Astrocyte (in vitro differentiated cells and primary cell): Measurements from ENCODE around the gene TOM1L2. TPM values are rescaled to one million over a fixed set of nuclear protein-coding genes. Genes with fewer than 3 reads are reported as not detected.

Source experiments
- DNase-seq: peaks from one replicate; pipeline ENCODE4 v3.0.0-alpha.2; 2010; ENCODE audit warnings: low read depth
- FAIRE-seq: peaks from 2 replicates; lab custom pipeline; 2011; peaks lifted over from hg19 to GRCh38; lab: Jason Lieb, UNC
- H2AFZ ChIP-seq: 2 replicates; pipeline ENCODE4 v1.6.0; 2012; ENCODE audit warnings: low read depth, low read length, inconsistent platforms
- H3K27ac ChIP-seq: 2 replicates; pipeline ENCODE4 v1.5.1; 2011; ENCODE audit warnings: low read depth, low read length, inconsistent platforms
- H3K27me3 ChIP-seq: 2 replicates; pipeline ENCODE4 v1.6.0; 2011; ENCODE audit warnings: low read length, inconsistent platforms; ENCODE audit not compliant: insufficient read depth
- H3K36me3 ChIP-seq: 2 replicates; pipeline ENCODE4 v1.5.1; 2011; ENCODE audit warnings: low read length, inconsistent platforms; ENCODE audit not compliant: insufficient read depth
- H3K4me1 ChIP-seq: 2 replicates; pipeline ENCODE4 v1.5.1; 2011; ENCODE audit warnings: low read length, inconsistent platforms; ENCODE audit not compliant: insufficient read depth
- H3K4me2 ChIP-seq: 2 replicates; pipeline ENCODE4 v1.6.0; 2012; ENCODE audit warnings: low read length, inconsistent platforms
- H3K4me3 ChIP-seq: 2 replicates; pipeline ENCODE4 v1.5.1; 2011; ENCODE audit warnings: low read depth, mild to moderate bottlenecking, low read length, inconsistent platforms; ENCODE audit not compliant: insufficient read depth
- H3K79me2 ChIP-seq: 2 replicates; pipeline ENCODE4 v1.6.0; 2012; ENCODE audit warnings: mild to moderate bottlenecking, low read length, inconsistent platforms; ENCODE audit not compliant: insufficient read depth
- H3K9ac ChIP-seq: 2 replicates; pipeline ENCODE4 v1.6.0; 2012; ENCODE audit warnings: mild to moderate bottlenecking, low read length, inconsistent platforms
- H3K9me3 ChIP-seq: 2 replicates; pipeline ENCODE4 v1.5.1; 2012; ENCODE audit warnings: low read depth, mild to moderate bottlenecking, low read length, inconsistent platforms; ENCODE audit not compliant: insufficient read depth
- H4K20me1 ChIP-seq: 2 replicates; pipeline ENCODE4 v1.6.0; 2012; ENCODE audit warnings: low read length, inconsistent platforms; ENCODE audit not compliant: insufficient read depth
- H3K27ac Mint-ChIP-seq: one replicate; pipeline ENCODE4 v1.8.0; 2021; ENCODE audit warnings: mild to moderate bottlenecking, mixed read lengths; ENCODE audit not compliant: unreplicated experiment
- H3K27me3 Mint-ChIP-seq: one replicate; pipeline ENCODE4 v1.8.0; 2021; ENCODE audit warnings: low read depth, mixed read lengths; ENCODE audit not compliant: unreplicated experiment
- H3K36me3 Mint-ChIP-seq: one replicate; pipeline ENCODE4 v1.8.0; 2021; ENCODE audit warnings: low read depth, mixed read lengths; ENCODE audit not compliant: unreplicated experiment
- H3K4me1 Mint-ChIP-seq: one replicate; pipeline ENCODE4 v1.8.0; 2021; ENCODE audit warnings: low read depth, mixed read lengths; ENCODE audit not compliant: unreplicated experiment
- H3K4me3 Mint-ChIP-seq: one replicate; pipeline ENCODE4 v1.8.0; 2021; ENCODE audit warnings: mild to moderate bottlenecking, moderate library complexity, mixed read lengths; ENCODE audit not compliant: unreplicated experiment
- H3K9me3 Mint-ChIP-seq: one replicate; pipeline ENCODE4 v1.8.0; 2021; ENCODE audit warnings: mild to moderate bottlenecking, mixed read lengths; ENCODE audit not compliant: unreplicated experiment
- CTCF ChIP-seq: IDR thresholded peaks from 2 replicates; pipeline ENCODE4 v1.5.1; 2011; ENCODE audit warnings: low read depth, mild to moderate bottlenecking, inconsistent platforms, low read length, moderate library complexity; ENCODE audit not compliant: insufficient read depth
- EZH2 ChIP-seq: IDR thresholded peaks from 2 replicates; pipeline ENCODE4 v1.6.1; 2012; ENCODE audit warnings: mild to moderate bottlenecking, low read length, inconsistent platforms; ENCODE audit not compliant: insufficient read depth
- total RNA-seq: library from RNA; stranded (reverse); gene quantifications from 2 replicates; pipeline ENCODE4 v1.2.1, GENCODE V29; 2021

TOM1L2 gene
- total RNA-seq, 1 donor from 2014 or later: 54.4 TPM

DNA sequence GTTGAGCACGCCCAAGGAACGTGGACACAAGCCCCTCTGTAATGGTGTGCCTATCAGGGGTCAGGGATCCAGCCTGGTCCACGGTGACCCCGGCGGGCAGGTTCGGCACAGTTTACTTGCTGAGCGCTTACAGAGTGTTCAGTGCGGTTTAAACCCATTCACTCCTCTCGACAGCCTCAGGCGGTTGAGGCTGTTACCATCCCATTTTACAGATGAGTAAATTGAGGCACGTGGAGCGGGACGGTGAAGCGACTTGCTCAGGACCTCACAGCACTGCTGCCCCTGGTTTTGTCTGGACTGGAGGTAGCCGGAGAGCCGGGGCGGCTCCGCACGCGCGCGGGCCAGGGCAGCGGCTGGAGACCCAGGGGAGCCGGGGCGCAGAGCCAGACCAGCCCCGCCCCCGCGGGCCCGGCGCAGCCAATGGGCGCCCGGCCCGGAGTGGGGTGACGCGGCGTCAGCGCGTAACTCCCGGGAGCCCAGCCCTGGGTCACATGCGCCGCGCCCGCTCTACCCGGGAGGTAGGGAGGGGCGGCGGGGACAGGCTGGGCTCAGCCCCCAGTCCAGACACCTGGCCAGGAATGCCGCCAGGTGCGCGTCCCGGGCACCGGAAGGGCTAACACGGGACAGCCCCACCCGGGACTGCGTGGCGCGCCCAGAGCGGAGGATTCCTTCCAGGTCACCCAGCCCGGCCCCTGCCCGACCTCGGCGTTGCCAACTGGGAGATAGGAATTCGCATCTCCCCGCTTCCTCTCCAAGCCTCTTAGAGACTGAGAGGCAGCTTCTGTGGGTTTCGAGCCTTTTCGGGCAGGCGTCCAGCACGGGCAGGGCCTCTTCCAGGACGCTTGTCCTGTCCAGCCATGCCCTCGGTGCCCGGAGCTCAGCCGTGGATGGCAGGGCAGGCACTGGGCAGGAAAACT is 132.2 kb downstream of the TOM1L2 start:
- Mint-ChIP-seq H3K36me3 (peaks cover 3% of the 10 kb centered on the region), H3K4me1 (peaks cover 29% of the 10 kb centered on the region), H3K27ac (peak overlapping the region; percentile 85), H3K9me3 (no peaks in the 10 kb centered on the region), H3K27me3 (no peaks in the 10 kb centered on the region), H3K4me3 (peak overlapping the region; percentile 78)
- H3K9me3 ChIP-seq: no peaks in the 10 kb centered on the region
- H3K36me3 ChIP-seq: no peaks in the 10 kb centered on the region
- peak overlapping the region; percentile 43 for H2AFZ ChIP-seq
- FAIRE-seq (no peak), DNase-seq (peak; percentile 80)
- H3K4me2 ChIP-seq: peak overlapping the region; percentile 80
- H3K79me2 ChIP-seq: peaks cover 18% of the 10 kb centered on the region
- no peaks in the 10 kb centered on the region for H3K27me3 ChIP-seq
- H3K27ac ChIP-seq: peak overlapping the region; percentile 78
- H3K4me1 ChIP-seq: peaks cover 46% of the 10 kb centered on the region
- peak overlapping the region; percentile 76 for H3K9ac ChIP-seq
- peak overlapping the region; percentile 43 for H3K4me3 ChIP-seq
- H4K20me1 ChIP-seq: peaks cover 9% of the 10 kb centered on the region
- TF ChIP-seq CTCF (no peak), EZH2 (no peak)

DNA sequence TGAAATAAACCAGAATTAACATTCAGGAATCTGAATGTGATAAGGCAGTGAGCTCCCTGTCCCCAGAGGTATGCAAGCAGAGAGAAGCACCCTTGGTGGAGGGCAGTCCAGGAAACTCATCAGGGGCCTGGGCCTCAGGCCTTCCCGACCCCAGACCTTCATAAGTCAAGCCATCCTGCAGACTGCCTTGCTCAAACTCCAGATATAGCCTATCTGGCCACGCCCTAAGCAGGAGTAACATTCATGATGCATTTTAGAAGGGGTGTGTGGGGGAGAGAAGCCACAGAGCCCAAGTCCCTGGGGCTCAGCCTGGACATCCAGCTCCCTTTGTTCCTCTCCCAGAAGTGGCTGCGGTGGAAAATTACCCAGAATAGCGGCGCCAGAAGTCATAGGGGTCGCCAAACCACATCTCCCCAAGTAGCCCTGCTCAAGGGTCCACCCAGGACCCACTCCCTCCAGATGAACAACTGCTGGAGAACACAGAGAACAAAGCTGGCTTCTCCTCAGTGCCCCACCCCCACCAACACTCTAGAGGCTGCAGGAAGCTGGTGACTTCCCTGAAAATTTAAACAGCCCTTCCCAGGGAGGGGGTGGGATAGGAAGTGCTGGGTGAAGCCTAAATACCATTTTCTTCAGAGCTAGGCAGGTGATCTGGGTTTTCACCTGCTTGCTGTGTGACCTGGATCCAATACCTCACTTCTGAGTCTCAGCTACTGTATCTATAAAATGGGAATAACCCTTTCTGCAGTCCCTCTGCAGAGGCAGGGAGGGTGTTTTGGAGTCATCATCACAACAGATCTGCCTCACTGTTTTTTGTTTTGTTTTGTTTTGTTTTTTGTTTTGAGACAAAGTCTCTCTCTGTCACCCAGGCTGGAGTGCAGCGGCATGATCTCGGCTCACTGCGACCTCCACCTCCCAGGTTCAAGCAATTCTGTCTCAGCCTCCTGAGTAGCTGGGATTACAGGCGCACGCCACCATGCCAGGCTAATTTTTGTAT is 133.9 kb downstream of the TOM1L2 start:
- H3K4me3 Mint-ChIP-seq: peak overlapping the region; percentile 91
- peak overlapping the region; percentile 99 for H3K9ac ChIP-seq
- peaks cover 49% of the 10 kb centered on the region for H3K4me1 ChIP-seq
- TF ChIP-seq EZH2 (no peak), CTCF (no peak)
- H3K4me1 Mint-ChIP-seq: peaks cover 34% of the 10 kb centered on the region
- peaks cover 35% of the 10 kb centered on the region for H3K79me2 ChIP-seq
- no peaks in the 10 kb centered on the region for H3K36me3 ChIP-seq
- DNase-seq: no peak
- peaks cover 26% of the 10 kb centered on the region for H4K20me1 ChIP-seq
- peak overlapping the region; percentile 97 for H3K27ac Mint-ChIP-seq
- no peaks in the 10 kb centered on the region for H3K9me3 ChIP-seq
- H3K9me3 Mint-ChIP-seq: no peaks in the 10 kb centered on the region
- H3K4me3 ChIP-seq: no peak overlapping the region
- no peak overlapping the region for H2AFZ ChIP-seq
- no peak for FAIRE-seq
- no peaks in the 10 kb centered on the region for H3K27me3 Mint-ChIP-seq
- peaks cover 5% of the 10 kb centered on the region for H3K36me3 Mint-ChIP-seq
- peak overlapping the region; percentile 99 for H3K27ac ChIP-seq
- no peaks in the 10 kb centered on the region for H3K27me3 ChIP-seq
- H3K4me2 ChIP-seq: peak overlapping the region; percentile 97
